H9 (cell line): ENCODE results near the gene SLC30A9. TPM values are rescaled to one million over a fixed set of nuclear protein-coding genes. Genes with fewer than 3 reads are reported as not detected.

Experiments used
- DNase-seq: peaks from one replicate; pipeline ENCODE4 v3.0.0-alpha.2; 2017
- H2AFZ ChIP-seq: one replicate; pipeline ENCODE4 v1.6.1; 2013; ENCODE audit warnings: mild to moderate bottlenecking, low read length, control low read depth, moderate library complexity
- H2AK5ac ChIP-seq: 2 replicates; pipeline ENCODE4 v1.6.1; 2013; ENCODE audit warnings: low read length, control low read depth, mixed read lengths; ENCODE audit not compliant: insufficient read length
- H2BK120ac ChIP-seq: one replicate; pipeline ENCODE4 v1.6.1; 2013; ENCODE audit warnings: low read depth, mild to moderate bottlenecking, low read length, control low read depth, inconsistent platforms; ENCODE audit not compliant: poor library complexity, severe bottlenecking
- H2BK12ac ChIP-seq: 2 replicates; pipeline ENCODE4 v1.6.1; 2013; ENCODE audit warnings: low read length, control low read depth, mixed read lengths, low read depth; ENCODE audit not compliant: insufficient read length
- H2BK15ac ChIP-seq: 2 replicates; pipeline ENCODE4 v1.6.1; 2013; ENCODE audit warnings: low read depth, low read length, control low read depth
- H2BK20ac ChIP-seq: one replicate; pipeline ENCODE4 v1.6.1; 2013; ENCODE audit warnings: low read depth, mild to moderate bottlenecking, low read length, control low read depth, inconsistent platforms; ENCODE audit not compliant: poor library complexity, severe bottlenecking
- H2BK5ac ChIP-seq: 2 replicates; pipeline ENCODE4 v1.6.1; 2013; ENCODE audit warnings: low read length, control low read depth, mixed read lengths; ENCODE audit not compliant: insufficient read length
- H3K14ac ChIP-seq: 2 replicates; pipeline ENCODE4 v1.6.1; 2013; ENCODE audit warnings: low read length, control low read depth; ENCODE audit not compliant: insufficient read depth
- H3K18ac ChIP-seq: 2 replicates; pipeline ENCODE4 v1.6.1; 2013; ENCODE audit warnings: low read depth, mild to moderate bottlenecking, mixed read lengths, low read length, control low read depth; ENCODE audit not compliant: insufficient read length
- H3K23ac ChIP-seq: 2 replicates; pipeline ENCODE4 v1.6.1; 2013; ENCODE audit warnings: low read length, control low read depth, mixed read lengths, low read depth; ENCODE audit not compliant: insufficient read length
- H3K23me2 ChIP-seq: 2 replicates; pipeline ENCODE4 v1.6.1; 2013; ENCODE audit warnings: low read depth, mild to moderate bottlenecking, mixed read lengths, low read length, control low read depth; ENCODE audit not compliant: insufficient read length, poor library complexity, severe bottlenecking
- H3K27ac ChIP-seq: 2 replicates; pipeline ENCODE4 v1.5.1; 2013; ENCODE audit warnings: low read length, control low read depth, mixed read lengths, low read depth; ENCODE audit not compliant: insufficient read length
- H3K27me3 ChIP-seq: 2 replicates; pipeline ENCODE4 v1.6.1; 2013; ENCODE audit warnings: low read length, control low read depth, inconsistent platforms; ENCODE audit not compliant: insufficient read depth
- H3K4ac ChIP-seq: 2 replicates; pipeline ENCODE4 v1.6.1; 2013; ENCODE audit warnings: low read depth, mild to moderate bottlenecking, control low read depth, inconsistent platforms, low read length, moderate library complexity
- H3K4me1 ChIP-seq: 2 replicates; pipeline ENCODE4 v1.6.1; 2013; ENCODE audit warnings: low read length, control low read depth, inconsistent platforms; ENCODE audit not compliant: insufficient read depth
- H3K4me2 ChIP-seq: 2 replicates; pipeline ENCODE4 v1.6.1; 2013; ENCODE audit warnings: low read length, control low read depth, mixed read lengths; ENCODE audit not compliant: insufficient read length, insufficient read depth
- H3K56ac ChIP-seq: 2 replicates; pipeline ENCODE4 v1.6.1; 2013; ENCODE audit warnings: low read depth, mild to moderate bottlenecking, mixed read lengths, low read length, control low read depth; ENCODE audit not compliant: insufficient read length
- H3K79me1 ChIP-seq: 2 replicates; pipeline ENCODE4 v1.6.1; 2013; ENCODE audit warnings: low read depth, mild to moderate bottlenecking, moderate library complexity, low read length, control low read depth, inconsistent platforms; ENCODE audit not compliant: insufficient read depth, poor library complexity, severe bottlenecking
- H3K79me2 ChIP-seq: 2 replicates; pipeline ENCODE4 v1.6.1; 2013; ENCODE audit warnings: low read length, control low read depth, inconsistent platforms; ENCODE audit not compliant: insufficient read depth
- H3K9ac ChIP-seq: 2 replicates; pipeline ENCODE4 v1.6.1; 2013; ENCODE audit warnings: low read length, control low read depth, mixed read lengths; ENCODE audit not compliant: insufficient read length; ENCODE audit errors: extremely low read depth
- H3K9me3 ChIP-seq: one replicate; pipeline ENCODE4 v1.6.1; 2013; ENCODE audit warnings: low read depth, low read length, inconsistent platforms; ENCODE audit not compliant: control insufficient read depth
- H3T11ph ChIP-seq: one replicate; pipeline ENCODE4 v1.6.1; 2013; ENCODE audit warnings: mild to moderate bottlenecking, low read length, control low read depth, inconsistent platforms
- H4K20me1 ChIP-seq: one replicate; pipeline ENCODE4 v1.6.1; 2013; ENCODE audit not compliant: control insufficient read depth, insufficient read length, insufficient read depth
- H4K5ac ChIP-seq: 2 replicates; pipeline ENCODE4 v1.6.1; 2013; ENCODE audit warnings: low read depth, mild to moderate bottlenecking, mixed read lengths, low read length, control low read depth; ENCODE audit not compliant: insufficient read length
- H4K8ac ChIP-seq: replicated peaks from 2 replicates; pipeline ENCODE4 v1.6.1; 2013; ENCODE audit warnings: low read length, control low read depth, mixed read lengths, low read depth; ENCODE audit not compliant: insufficient read length
- H4K91ac ChIP-seq: 2 replicates; pipeline ENCODE4 v1.6.1; 2013; ENCODE audit warnings: low read depth, mild to moderate bottlenecking, moderate library complexity, mixed read lengths, low read length, control low read depth; ENCODE audit not compliant: insufficient read length
- H3K27ac Mint-ChIP-seq, 3 experiments: 2 replicates in 2 of 3; 3 replicates in 1 of 3; pipeline ENCODE4 v1.8.0; 2020 to 2021; ENCODE audit warnings: mixed read lengths in 3 of 3, mild to moderate bottlenecking in 1 of 3, moderate library complexity in 1 of 3
- H3K27me3 Mint-ChIP-seq: 2 replicates; pipeline ENCODE4 v1.8.0; 2021; ENCODE audit warnings: low read depth, mild to moderate bottlenecking, moderate library complexity, mixed read lengths
- H3K36me3 Mint-ChIP-seq, 3 experiments: 2 replicates in 2 of 3; 3 replicates in 1 of 3; pipeline ENCODE4 v1.8.0; 2020 to 2021; ENCODE audit warnings: low read depth in 3 of 3, mixed read lengths in 3 of 3; ENCODE audit not compliant: insufficient read depth in 1 of 3
- H3K4me1 Mint-ChIP-seq, 2 experiments: 2 replicates each; pipeline ENCODE4 v1.8.0; 2020; ENCODE audit warnings: mixed read lengths in 2 of 2
- H3K4me3 Mint-ChIP-seq, 2 experiments: 2 replicates in 1 of 2; 3 replicates in 1 of 2; pipeline ENCODE4 v1.8.0; 2020 to 2021; ENCODE audit warnings: mild to moderate bottlenecking in 2 of 2, mixed read lengths in 2 of 2, moderate library complexity in 1 of 2
- H3K9me3 Mint-ChIP-seq, 2 experiments: 2 replicates in 1 of 2; 3 replicates in 1 of 2; pipeline ENCODE4 v1.8.0; 2020; ENCODE audit warnings: mild to moderate bottlenecking in 2 of 2, mixed read lengths in 2 of 2, moderate library complexity in 1 of 2
- WGBS: extraction: QIAGEN DNeasy Blood & Tissue Kit; methylation state at CpG from one replicate; pipeline ENCODE4 v1.1.7; 2013; ENCODE audit warnings: missing lambda C conversion rate, low lambda C conversion rate, mixed read lengths; ENCODE audit not compliant: insufficient read length; ENCODE audit errors: extremely low coverage; 5-methylcytosine and 5-hydroxymethylcytosine counted together
- total RNA-seq: library from RNA; stranded (reverse); gene quantifications from 2 replicates; pipeline ENCODE4 v1.2.1, GENCODE V29; 2021
- TF ChIP-seq, protein P1 (sequence below): fragments of 200-600 bp; sonication (generic); conservative IDR thresholded peaks from 3 replicates; pipeline ENCODE4 v1.8.0; 2021; ENCODE audit warnings: antibody characterized with exemption, mild to moderate bottlenecking

The SLC30A9 gene
- total RNA-seq, 1 experiment from 2014 or later, result 70.8 TPM

DNA sequence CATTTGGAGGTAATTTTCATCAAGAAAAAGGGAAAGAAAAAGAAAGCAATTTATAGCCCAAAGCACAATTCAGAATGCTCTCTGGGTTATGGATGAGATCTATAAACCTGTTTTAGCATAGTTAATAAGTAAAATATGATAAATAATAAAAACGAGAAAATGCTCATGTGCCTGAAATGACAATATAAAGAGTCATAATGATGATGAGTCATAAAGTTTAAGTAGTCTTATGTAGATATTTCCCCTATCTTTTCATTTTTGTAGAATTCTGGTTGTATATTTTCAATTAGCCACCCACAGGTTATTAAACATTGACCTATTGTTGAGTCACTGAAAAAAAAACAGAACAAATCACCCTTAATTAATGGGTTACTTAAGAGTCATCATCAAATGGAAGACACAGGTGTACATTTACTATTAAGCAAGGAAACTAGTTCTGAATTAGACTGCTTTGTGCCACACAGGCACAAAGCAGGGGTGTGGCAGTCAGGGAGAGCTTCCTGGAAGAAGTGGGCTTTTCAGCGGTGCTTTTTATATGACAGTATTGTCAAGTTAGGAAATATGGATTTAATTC is 132.8 kb downstream of the SLC30A9 start:
- Histone ChIP-seq H3K56ac (no peak overlapping the region), H3K4me2 (no peak overlapping the region), H2AFZ (no peak overlapping the region), H3K79me1 (no peaks in the 10 kb centered on the region), H2AK5ac (no peak overlapping the region), H3K9ac (no peak overlapping the region), H3K18ac (no peak overlapping the region), H3K79me2 (no peaks in the 10 kb centered on the region; the same call in 1 of the 2 replicates), H2BK20ac (no peak overlapping the region), H3K27me3 (no peaks in the 10 kb centered on the region), H3K27ac (no peak overlapping the region), H3K4me1 (no peaks in the 10 kb centered on the region), H2BK15ac (no peak overlapping the region), H4K8ac (no peak overlapping the region), H4K5ac (no peak overlapping the region), H4K91ac (no peak overlapping the region), H3K14ac (no peak overlapping the region), H2BK12ac (no peak overlapping the region), H4K20me1 (no peaks in the 10 kb centered on the region), H3K23ac (no peak overlapping the region), H2BK120ac (no peak overlapping the region), H2BK5ac (no peak overlapping the region), H3T11ph (no peak overlapping the region), H3K4ac (no peak overlapping the region), H3K23me2 (no peaks in the 10 kb centered on the region), H3K9me3 (no peaks in the 10 kb centered on the region)
- TF ChIP-seq, protein P1, sequence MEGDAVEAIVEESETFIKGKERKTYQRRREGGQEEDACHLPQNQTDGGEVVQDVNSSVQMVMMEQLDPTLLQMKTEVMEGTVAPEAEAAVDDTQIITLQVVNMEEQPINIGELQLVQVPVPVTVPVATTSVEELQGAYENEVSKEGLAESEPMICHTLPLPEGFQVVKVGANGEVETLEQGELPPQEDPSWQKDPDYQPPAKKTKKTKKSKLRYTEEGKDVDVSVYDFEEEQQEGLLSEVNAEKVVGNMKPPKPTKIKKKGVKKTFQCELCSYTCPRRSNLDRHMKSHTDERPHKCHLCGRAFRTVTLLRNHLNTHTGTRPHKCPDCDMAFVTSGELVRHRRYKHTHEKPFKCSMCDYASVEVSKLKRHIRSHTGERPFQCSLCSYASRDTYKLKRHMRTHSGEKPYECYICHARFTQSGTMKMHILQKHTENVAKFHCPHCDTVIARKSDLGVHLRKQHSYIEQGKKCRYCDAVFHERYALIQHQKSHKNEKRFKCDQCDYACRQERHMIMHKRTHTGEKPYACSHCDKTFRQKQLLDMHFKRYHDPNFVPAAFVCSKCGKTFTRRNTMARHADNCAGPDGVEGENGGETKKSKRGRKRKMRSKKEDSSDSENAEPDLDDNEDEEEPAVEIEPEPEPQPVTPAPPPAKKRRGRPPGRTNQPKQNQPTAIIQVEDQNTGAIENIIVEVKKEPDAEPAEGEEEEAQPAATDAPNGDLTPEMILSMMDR, result no peak
- Mint-ChIP-seq H3K4me1 (peaks cover 20 to 23% of the 10 kb centered on the region in 2 experiments), H3K27ac (peak overlapping the region in 1 of 3 experiments; percentile 59; a peak in 1 of 7 replicates), H3K9me3 (no peaks in the 10 kb centered on the region), H3K36me3 (peaks cover 14 to 33% (median 25%) of the 10 kb centered on the region in 3 experiments; a peak in 6 of 7 replicates), H3K4me3 (no peak overlapping the region), H3K27me3 (no peaks in the 10 kb centered on the region)
- no peak for DNase-seq
- no CpG with 5 or more reads among the region's 2 CpGs for WGBS
